ENCODE measurements around the gene GIMD1. TPM values are rescaled to one million over a fixed set of nuclear protein-coding genes. Genes with fewer than 3 reads are reported as not detected.

The GIMD1 gene
- polyA plus RNA-seq, 1 experiment: not detected

GRCh38 chr4:106340774-106341173 lies 27.8 kb downstream of the GIMD1 start:
- Histone ChIP-seq H3K4me3 (ENCODE audit: low read depth, low read length) (no peak overlapping the region), H3K27me3 (ENCODE audit: control insufficient read depth, insufficient read depth, low read length) (no peaks in the 10 kb centered on the region), H3K27ac (ENCODE audit: low read depth, low read length) (no peak overlapping the region), H3K9me3 (ENCODE audit: control insufficient read depth, insufficient read depth, low read length) (peaks cover 3% of the 10 kb centered on the region; the same call in 1 of the 2 replicates)
- POLR2A ChIA-PET: no interaction called here
- CTCF ChIA-PET: interaction anchor here (4.3 kb wide), 1 partner anchor 13 kb away, joined by 18 read pairs; no protein-coding TSS in a partner anchor
- DNase-seq (ENCODE audit: low read depth, low spot score): no peak
- TF ChIP-seq CTCF (IDR thresholded peaks at IDR 0.05; ENCODE audit: low read depth, low read length): no peak

- CTCF ChIA-PET: no interaction called here
- no peak for TF ChIP-seq CTCF (IDR thresholded peaks at IDR 0.05; ENCODE audit: low read depth, low read length)
- no peak overlapping the region for H3K27ac ChIP-seq (ENCODE audit: low read depth, low read length)
- no peak overlapping the region for H3K4me3 ChIP-seq (ENCODE audit: low read depth, low read length)
- POLR2A ChIA-PET: no interaction called here
- peaks cover 3% of the 10 kb centered on the region; the same call in 1 of the 2 replicates for H3K9me3 ChIP-seq (ENCODE audit: control insufficient read depth, insufficient read depth, low read length)
- no peaks in the 10 kb centered on the region for H3K27me3 ChIP-seq (ENCODE audit: control insufficient read depth, insufficient read depth, low read length)
- DNase-seq (ENCODE audit: low read depth, low spot score): no peak
These were observed 29.1 kb downstream of the GIMD1 start for GRCh38 chr4:106339431-106339830.

- POLR2A ChIA-PET: no interaction called here
- TF ChIP-seq CTCF (IDR thresholded peaks at IDR 0.05; ENCODE audit: low read depth, low read length): no peak
- Histone ChIP-seq H3K9me3 (ENCODE audit: control insufficient read depth, insufficient read depth, low read length) (peaks cover 3% of the 10 kb centered on the region; the same call in 1 of the 2 replicates), H3K27ac (ENCODE audit: low read depth, low read length) (no peak overlapping the region), H3K27me3 (ENCODE audit: control insufficient read depth, insufficient read depth, low read length) (no peaks in the 10 kb centered on the region), H3K4me3 (ENCODE audit: low read depth, low read length) (no peak overlapping the region)
- CTCF ChIA-PET: interaction anchor here (1.5 kb wide), 1 partner anchor 11 kb away, joined by 5 read pairs; no protein-coding TSS in a partner anchor
- no peak for DNase-seq (ENCODE audit: low read depth, low spot score)
These were observed 29.9 kb downstream of the GIMD1 start for GRCh38 chr4:106338671-106339070.

GRCh38 chr4:106337916-106338315 lies 30.7 kb downstream of the GIMD1 start:
- Histone ChIP-seq H3K27me3 (ENCODE audit: control insufficient read depth, insufficient read depth, low read length) (no peaks in the 10 kb centered on the region), H3K27ac (ENCODE audit: low read depth, low read length) (no peak overlapping the region), H3K4me3 (ENCODE audit: low read depth, low read length) (no peak overlapping the region), H3K9me3 (ENCODE audit: control insufficient read depth, insufficient read depth, low read length) (peaks cover 3% of the 10 kb centered on the region; the same call in 1 of the 2 replicates)
- ChIA-PET CTCF (interaction anchor here (1.5 kb wide), 1 partner anchor 10 kb away, joined by 5 read pairs; no protein-coding TSS in a partner anchor), POLR2A (no interaction called here)
- no peak for TF ChIP-seq CTCF (IDR thresholded peaks at IDR 0.05; ENCODE audit: low read depth, low read length)
- DNase-seq (ENCODE audit: low read depth, low spot score): no peak

- TF ChIP-seq CTCF (IDR thresholded peaks at IDR 0.05; ENCODE audit: low read depth, low read length): no peak
- POLR2A ChIA-PET: no interaction called here
- CTCF ChIA-PET: interaction anchor here (1.2 kb wide), 1 partner anchor 9 kb away, joined by 5 read pairs; no protein-coding TSS in a partner anchor
These were observed 32.0 kb downstream of the GIMD1 start for GRCh38 chr4:106336618-106337017.

More at GRCh38 chr4:106336618-106337017, 32.0 kb downstream of the GIMD1 start:
- Histone ChIP-seq H3K4me3 (ENCODE audit: low read depth, low read length) (no peak overlapping the region), H3K27me3 (ENCODE audit: control insufficient read depth, insufficient read depth, low read length) (no peaks in the 10 kb centered on the region), H3K27ac (ENCODE audit: low read depth, low read length) (no peak overlapping the region), H3K9me3 (ENCODE audit: control insufficient read depth, insufficient read depth, low read length) (peaks cover 3% of the 10 kb centered on the region; the same call in 1 of the 2 replicates)
- no peak for DNase-seq (ENCODE audit: low read depth, low spot score)

Measured in AG04450 (cell line).